Mesothelial cell of epicardium (in vitro differentiated cells): ENCODE results near the gene CRHR1. TPM values are rescaled to one million over a fixed set of nuclear protein-coding genes. Genes with fewer than 3 reads are reported as not detected.

Source experiments
- DNase-seq, 2 experiments: peaks; one replicate each; pipeline ENCODE4 v3.0.0; 2021; ENCODE audit warnings: low spot score in 2 of 2; ENCODE audit not compliant: unreplicated experiment in 2 of 2
- H3K27ac Mint-ChIP-seq: 2 replicates; pipeline ENCODE4 v1.8.0; 2021; ENCODE audit warnings: mixed read lengths
- H3K27me3 Mint-ChIP-seq: 2 replicates; pipeline ENCODE4 v1.8.0; 2021; ENCODE audit warnings: low read depth, mixed read lengths
- H3K36me3 Mint-ChIP-seq: 2 replicates; pipeline ENCODE4 v1.8.0; 2021; ENCODE audit warnings: mixed read lengths
- H3K4me1 Mint-ChIP-seq: 2 replicates; pipeline ENCODE4 v1.8.0; 2021; ENCODE audit warnings: mixed read lengths
- H3K4me3 Mint-ChIP-seq: 2 replicates; pipeline ENCODE4 v1.8.0; 2021; ENCODE audit warnings: mild to moderate bottlenecking, moderate library complexity, mixed read lengths
- H3K9me3 Mint-ChIP-seq: 2 replicates; pipeline ENCODE4 v1.8.0; 2021; ENCODE audit warnings: mixed read lengths
- CTCF ChIP-seq: fragments of 200-600 bp; sonication (generic); IDR thresholded peaks from one replicate; pipeline ENCODE4 v1.5.0; 2021; ENCODE audit warnings: antibody characterized with exemption; ENCODE audit not compliant: unreplicated experiment
- total RNA-seq: library from RNA; stranded (reverse); gene quantifications from 3 replicates; pipeline ENCODE4 v1.2.1, GENCODE V29; 2021

The CRHR1 gene
- total RNA-seq, 1 donor from 2014 or later, result 0.36 TPM

GRCh38 chr17:45844695-45845375, 60.7 kb downstream of the CRHR1 start, which contains the start of gene SPPL2C:
Gene SPPL2C (plus strand): TSS chr17:45844881. CDS start chr17:45844907, 26 bp downstream.
- no peak for TF ChIP-seq CTCF
- H3K27me3 Mint-ChIP-seq, result peaks cover 23% of the 10 kb centered on the region
- no peak within 1 kb of the TSS for H3K27ac Mint-ChIP-seq
- H3K9me3 Mint-ChIP-seq, result no peaks in the 10 kb centered on the region
- no peak for DNase-seq
- no peak within 1 kb of the TSS for H3K4me3 Mint-ChIP-seq
- no peaks in the 10 kb centered on the region for H3K4me1 Mint-ChIP-seq
- no peaks in the 10 kb centered on the region for H3K36me3 Mint-ChIP-seq

GRCh38 chr17:45845376-45846185, 61.5 kb downstream of the CRHR1 start:
- H3K27ac Mint-ChIP-seq, result no peak overlapping the region
- H3K4me1 Mint-ChIP-seq, result no peaks in the 10 kb centered on the region
- H3K27me3 Mint-ChIP-seq, result peaks cover 27% of the 10 kb centered on the region
- no peak for DNase-seq
- H3K36me3 Mint-ChIP-seq, result no peaks in the 10 kb centered on the region
- no peak for TF ChIP-seq CTCF
- no peak overlapping the region for H3K4me3 Mint-ChIP-seq
- no peaks in the 10 kb centered on the region for H3K9me3 Mint-ChIP-seq

- H3K36me3 Mint-ChIP-seq, result no peaks in the 10 kb centered on the region
- no peak overlapping the region for H3K4me3 Mint-ChIP-seq
- H3K9me3 Mint-ChIP-seq, result no peaks in the 10 kb centered on the region
- no peak overlapping the region for H3K27ac Mint-ChIP-seq
- no peak for TF ChIP-seq CTCF
- peaks cover 31% of the 10 kb centered on the region for H3K27me3 Mint-ChIP-seq
- no peaks in the 10 kb centered on the region for H3K4me1 Mint-ChIP-seq
- DNase-seq, result no peak
These were observed 62.1 kb downstream of the CRHR1 start for GRCh38 chr17:45846223-45846622.

- Mint-ChIP-seq H3K9me3 (no peaks in the 10 kb centered on the region), H3K36me3 (no peaks in the 10 kb centered on the region), H3K4me3 (no peak overlapping the region), H3K27ac (no peak overlapping the region), H3K27me3 (peaks cover 32% of the 10 kb centered on the region), H3K4me1 (no peaks in the 10 kb centered on the region)
- no peak for DNase-seq
- TF ChIP-seq CTCF, result no peak
These were observed 62.5 kb downstream of the CRHR1 start for GRCh38 chr17:45846646-45847045.

- Mint-ChIP-seq H3K4me3 (no peak overlapping the region), H3K27ac (no peak overlapping the region), H3K36me3 (no peaks in the 10 kb centered on the region), H3K4me1 (no peaks in the 10 kb centered on the region), H3K9me3 (no peaks in the 10 kb centered on the region), H3K27me3 (peaks cover 34% of the 10 kb centered on the region)
- no peak for TF ChIP-seq CTCF
- no peak for DNase-seq
These were observed 63.0 kb downstream of the CRHR1 start for GRCh38 chr17:45847101-45847500.
